ENCODE results near the gene MPO.

MPO gene

DNA sequence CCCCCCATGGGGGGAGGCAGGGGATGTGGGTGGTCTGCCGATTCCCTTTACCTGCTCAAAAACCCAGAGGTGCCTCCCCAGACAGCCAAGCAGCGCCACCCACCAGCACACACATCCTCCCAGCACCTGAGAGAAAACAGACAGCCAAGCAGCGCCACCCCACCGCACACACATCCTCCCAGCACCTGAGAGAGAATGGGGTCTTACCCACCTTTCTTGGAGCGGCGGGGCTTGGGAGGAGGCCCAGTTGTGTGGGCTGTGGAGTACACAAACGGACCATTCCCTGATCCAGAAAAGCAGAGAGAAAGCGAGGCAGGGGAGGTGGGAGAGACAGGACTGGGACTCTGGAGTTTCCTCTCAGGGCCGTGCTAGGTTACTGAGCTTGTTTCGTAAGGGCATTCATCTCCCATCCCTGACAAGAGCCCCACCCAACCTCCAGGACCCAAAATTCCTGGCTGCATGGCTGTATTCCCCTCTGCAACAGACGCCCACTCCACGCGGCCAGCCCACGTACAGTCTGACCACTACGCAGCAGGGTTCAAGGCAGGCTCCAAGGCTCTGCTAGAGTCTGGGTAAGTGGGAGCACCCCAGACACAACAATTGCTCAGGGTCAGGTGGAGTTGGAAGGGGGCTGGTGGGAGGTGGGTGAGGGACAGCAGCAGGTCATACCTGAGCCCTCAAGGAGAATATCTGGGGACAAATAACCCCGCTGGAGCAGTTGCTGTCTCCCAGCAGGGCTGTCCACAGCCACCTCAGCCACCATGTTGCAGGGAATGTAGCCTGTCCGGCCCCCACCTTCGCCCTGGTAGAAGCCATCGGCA lies 25.6 kb upstream of the MPO start:
- DNase-seq = no peak

DNA sequence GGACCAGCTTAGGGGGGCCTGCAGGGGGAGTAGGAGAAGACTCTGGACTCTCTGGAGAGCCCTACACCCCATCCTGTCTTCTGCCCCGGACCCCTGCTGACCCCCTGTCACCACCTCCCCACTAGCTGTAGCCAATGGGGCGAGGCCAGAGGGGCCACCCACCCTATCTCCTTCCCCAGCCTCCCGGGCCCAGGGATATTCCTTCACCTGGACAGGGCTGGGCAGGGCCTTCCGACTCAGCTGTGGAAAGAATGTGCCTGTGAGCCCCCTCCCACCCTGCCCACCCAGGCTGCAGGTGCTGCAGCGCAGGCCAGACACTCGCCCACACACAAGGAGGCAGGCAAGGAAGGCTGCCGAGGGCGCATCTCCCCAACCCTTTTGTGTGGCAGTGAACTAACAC lies 24.9 kb upstream of the MPO start:
- DNase-seq = no peak

DNA sequence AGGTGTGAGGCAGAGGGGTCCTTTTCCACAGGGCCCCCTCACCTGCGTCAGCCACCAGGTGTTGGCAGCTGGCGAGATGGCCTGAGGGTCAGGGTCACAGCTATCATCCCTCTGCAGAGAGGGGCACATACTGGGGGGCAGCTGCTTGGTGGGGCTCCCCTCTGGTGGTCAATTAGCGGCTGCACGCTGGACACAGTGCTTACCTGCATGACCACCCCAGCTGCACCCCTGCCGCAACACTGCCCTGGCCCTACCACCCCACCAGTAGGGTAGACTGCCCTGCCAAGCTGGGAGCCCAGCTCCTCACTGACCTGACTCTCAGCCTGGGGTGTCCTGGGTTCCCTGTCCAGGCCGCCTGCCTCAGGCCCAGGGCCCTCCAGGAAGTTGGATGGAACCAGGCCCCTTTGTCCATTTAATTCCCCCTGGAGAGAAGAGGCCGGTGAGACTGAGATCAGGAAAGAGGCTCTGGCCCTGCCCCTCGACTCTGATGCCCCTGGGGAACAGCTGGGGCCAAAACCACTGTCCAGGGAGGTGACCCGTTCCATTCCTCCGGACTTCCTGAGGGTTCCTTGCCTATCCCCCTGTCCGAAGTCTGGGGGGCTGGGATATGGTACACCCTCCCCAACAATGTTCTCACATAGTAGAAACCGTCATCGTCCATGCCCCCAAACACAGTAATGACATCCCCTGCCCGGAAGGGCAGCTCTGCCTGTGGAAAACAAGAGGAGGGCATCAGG lies 24.2 kb upstream of the MPO start:
- DNase-seq = no peak

DNA sequence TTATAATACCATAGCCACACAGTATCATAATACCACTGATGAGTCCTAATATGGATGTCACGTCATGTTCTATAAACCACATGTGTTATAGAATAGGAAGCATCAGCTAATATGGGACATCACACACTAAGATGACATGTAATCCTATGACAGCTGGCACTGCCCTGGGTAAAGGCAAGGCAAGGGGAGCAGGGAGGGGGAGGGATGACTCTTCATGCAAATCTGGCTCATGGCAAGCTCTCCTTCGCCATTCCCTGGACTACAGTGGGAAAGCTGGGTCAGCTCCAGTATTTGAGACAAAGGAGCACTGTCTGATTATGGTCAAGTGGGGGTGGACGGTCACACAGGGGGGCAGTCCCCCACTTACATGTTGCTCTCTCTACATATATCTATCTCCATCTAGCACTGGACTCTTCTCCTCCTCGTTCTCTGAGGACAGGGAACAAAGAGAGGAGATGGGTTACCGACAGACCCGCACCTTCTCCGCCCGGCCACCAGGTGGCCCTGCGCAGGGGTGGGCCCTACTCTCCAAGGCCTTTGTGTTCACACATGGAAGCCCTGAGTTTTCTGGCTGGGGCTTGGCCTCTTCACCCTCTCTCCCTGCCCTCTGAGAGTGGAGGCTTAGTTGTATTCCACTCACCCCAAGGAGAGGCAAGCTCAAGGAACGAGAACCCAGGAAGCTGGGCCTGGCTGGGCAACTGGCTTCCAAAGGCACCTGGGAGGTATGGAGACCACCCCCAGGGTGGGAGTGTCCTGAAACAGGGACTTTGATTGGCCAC lies 23.4 kb upstream of the MPO start:
- peak; percentile 19 for DNase-seq

DNA sequence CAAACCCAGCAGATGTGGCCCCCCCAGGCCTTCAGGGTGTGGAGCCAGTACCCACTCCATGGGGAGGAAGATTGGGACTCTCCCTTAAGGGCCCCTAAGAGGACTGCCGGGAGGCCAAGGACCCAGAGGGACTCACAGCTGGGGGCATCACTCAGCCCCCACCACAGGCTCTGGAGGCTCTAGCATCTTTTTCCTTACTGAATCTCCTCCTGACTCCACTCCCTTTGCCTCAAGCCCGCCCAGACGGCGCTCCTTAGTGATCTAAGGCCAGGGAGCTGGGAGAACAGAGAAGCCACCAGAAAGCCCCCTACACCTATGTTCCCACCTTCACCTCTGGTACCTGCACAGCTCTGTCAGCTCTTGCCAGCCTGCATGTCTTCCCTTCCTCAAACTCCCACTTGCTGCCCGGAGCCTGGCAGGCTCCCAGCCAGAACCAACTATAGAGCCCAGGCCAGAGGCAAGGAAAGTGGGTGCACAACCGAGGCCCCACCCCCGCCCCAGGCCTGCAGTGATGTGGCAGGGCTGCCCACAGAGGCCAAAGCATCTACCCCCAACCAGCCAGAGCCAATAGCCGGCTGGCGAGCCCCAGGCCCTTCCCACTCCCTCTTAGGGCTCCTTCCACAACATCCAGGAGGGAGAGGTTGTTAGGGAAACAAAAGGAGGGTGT lies 22.3 kb upstream of the MPO start:
- DNase-seq = no peak

DNA sequence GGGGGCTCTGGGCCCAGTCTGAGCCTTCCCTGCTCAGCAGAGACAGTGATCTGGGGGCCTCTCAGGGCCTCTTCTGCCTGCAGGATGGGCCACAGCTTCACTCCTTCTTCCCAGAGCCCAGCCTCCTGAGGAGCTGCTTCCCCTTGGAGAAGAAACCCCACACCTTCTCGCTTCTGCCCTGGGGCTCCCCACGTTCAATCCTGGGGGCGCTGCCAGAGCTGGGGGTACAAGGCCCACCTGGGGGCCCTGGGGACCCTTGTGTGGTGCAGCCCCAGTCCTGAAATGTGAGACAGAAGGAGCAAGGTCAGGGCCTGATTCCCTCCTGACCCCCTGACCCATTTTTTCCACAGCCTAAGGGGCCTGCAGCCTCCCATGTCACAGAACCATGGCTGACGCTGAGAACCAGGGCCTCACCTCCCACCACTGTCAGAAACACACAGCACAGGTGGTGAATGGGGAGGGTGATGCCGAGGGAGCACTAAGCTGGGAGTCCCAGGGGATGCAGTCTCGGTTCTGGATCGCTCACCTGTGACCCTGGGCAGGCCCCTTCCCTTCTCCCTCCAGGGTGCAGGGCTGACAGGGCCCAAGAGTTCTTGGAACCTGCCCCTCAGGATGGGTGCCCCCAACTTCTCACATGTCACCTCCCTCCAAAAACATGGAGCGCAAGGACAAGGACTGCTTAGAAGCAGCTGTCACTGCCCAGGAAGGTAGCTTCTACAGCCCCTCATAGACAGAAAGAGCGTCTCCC lies 21.6 kb upstream of the MPO start:
- DNase-seq = no peak

DNA sequence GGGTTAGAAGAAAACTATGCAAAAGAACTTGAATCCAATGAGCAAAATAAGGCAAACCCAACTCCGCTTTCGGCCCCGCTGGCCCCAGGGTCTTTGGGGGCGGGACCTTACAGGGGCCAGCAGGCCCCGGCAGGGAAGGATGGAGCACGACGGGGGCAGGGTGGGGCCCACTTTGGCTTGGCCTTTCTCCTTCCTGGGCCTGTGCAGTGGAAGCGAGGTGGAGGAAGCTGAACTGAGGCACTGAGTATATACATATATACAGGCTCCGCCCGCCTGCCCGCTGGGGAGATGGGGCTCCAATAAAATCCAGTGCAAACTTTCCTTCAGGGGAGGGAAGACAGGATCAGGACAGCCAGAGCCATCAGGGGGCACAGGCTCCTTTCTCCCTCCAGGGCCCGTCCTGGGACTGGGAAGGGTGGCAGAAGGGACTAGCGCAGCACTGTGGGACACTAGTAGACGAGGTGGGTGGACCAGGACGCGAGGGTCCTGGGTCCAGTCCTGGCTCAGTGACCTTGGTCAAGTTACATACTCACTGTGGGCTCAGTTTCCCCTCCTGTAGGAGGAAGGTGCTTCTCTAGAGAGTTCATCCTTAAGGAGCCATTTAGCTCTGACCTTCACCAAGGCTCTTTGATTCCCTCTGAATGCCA lies 20.9 kb upstream of the MPO start:
- DNase-seq = no peak

DNA sequence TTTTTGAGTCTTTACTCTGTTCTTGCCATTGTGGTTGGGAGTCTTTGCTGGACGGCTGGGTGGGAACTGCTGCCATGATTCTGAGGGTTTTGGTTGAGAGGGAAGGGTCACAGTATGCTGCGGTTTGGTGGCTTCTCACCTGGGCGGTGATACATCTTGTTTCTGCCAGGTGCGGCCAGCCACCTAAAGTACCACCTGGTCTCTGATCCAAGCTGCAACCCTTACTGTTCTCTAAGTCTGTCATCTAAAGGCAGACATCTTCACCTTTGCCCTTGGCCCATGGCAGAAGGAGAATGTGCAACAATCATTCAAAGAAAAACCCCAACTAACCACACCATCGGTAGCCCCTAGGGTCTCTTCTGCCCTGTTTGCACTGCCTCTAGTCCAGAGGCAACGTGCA lies 19.6 kb upstream of the MPO start:
- DNase-seq = no peak

DNA sequence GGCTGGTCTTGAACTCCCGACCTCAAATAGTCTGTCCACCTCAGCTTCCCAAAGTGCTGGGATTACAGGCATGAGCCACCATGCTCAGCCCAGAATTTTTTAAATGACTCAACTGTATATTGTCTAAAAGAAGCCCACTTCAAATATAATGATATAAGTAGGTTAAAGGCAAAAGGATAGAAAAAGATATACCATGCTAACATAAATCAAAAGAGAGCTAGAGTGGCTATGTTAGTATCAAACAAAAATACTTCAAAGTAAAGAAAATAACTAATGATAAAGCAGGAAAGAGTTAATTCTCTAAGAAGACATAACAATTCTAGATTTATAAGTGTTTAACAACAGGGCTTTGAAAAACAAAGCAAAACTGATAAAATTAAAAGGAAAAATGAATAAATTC lies 13.3 kb upstream of the MPO start:
- DNase-seq = no peak

DNA sequence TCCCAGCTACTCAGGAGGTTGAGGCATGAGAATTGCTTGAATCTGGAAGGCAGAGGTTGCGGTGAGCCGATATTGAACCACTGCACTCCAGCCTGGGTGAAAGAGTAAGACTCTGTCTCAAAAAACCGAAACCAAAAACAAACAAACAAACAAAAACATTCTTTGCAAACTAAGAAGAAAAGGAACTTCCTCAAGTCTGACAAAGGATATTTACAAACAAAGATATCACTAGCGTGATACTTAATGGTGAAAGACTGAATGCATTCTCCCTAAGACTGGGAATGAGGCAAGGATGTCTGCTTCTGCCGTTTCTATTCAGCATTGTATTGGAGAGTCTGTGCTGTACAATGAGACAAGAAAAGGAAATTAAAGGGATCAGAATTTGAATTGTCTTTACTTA lies 10.5 kb upstream of the MPO start:
- no peak for DNase-seq

DNA sequence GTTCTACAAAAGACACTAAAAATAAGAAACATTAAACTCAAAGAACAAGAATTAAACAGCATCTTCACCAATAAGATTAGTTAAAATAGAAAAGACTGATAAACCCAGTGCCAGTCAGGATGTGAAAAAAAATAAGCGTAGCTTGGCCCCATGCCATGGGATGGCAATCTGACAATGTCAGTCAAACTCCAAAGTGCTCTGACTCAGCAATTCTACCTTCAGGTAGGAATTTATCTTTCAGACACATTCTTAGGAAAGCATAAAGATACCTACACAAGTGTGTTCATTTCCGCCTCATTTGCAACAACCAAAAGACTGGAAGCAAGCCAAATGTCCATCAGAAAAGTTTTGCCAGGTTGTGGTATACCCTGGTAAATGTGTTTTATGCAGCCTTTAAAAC lies 9.1 kb upstream of the MPO start:
- no peak for DNase-seq

DNA sequence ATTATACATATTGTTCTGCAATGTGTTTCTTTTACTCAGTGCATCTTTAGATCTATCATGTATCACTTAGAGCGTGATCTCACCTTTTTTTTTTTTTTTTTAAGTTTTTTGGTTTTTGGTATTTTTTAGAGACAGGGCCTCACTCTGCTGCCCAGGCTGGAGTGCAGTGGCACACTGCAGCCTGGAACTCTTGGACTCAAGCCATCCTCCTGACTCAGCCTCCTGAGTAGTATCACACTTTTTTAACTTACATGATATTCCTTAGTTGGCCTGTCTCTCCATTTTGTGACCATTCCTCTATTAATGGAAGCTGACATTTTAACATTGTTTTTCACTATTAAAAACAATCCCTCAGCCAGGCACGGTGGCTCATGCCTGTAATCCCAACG lies 4.7 kb upstream of the MPO start:
- DNase-seq = no peak

DNA sequence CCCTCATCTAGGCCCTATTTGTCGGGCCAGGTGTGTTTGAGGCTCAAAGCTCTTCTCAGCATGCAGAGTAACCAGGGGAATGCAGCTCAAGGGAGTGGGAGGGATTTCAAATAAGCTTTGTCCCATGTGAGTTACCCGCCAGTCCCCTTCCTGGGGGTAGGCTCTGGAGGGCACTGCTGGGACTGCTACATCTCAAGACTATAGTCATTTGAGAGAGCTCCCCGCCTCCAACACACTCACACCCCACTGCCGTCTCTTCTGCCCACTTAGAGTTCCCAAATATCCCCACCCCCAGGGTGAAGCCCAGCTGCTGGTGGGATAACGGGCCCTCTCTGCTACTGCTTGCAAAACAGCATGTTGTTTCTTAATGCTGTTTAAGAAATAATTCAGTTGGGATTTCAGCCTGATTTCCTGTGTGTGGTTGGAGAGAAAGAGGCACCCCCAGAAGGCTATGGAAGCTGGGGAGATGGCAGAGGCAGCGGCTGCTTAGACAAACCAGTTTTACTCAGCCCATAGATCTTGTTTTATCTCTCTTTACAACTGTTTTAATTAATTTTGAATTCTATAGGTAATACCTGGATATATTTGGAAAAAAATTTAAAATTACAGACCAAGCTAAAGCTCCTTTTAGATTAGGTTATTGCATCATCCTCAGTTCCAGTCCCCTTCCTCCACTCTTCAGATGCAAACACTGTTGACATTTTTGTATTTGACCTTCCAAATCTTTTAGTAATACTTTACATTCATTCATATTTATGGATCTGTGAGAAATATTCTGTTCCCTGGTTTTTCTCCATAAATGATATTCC lies 4.1 kb upstream of the MPO start:
- no peak for DNase-seq

DNA sequence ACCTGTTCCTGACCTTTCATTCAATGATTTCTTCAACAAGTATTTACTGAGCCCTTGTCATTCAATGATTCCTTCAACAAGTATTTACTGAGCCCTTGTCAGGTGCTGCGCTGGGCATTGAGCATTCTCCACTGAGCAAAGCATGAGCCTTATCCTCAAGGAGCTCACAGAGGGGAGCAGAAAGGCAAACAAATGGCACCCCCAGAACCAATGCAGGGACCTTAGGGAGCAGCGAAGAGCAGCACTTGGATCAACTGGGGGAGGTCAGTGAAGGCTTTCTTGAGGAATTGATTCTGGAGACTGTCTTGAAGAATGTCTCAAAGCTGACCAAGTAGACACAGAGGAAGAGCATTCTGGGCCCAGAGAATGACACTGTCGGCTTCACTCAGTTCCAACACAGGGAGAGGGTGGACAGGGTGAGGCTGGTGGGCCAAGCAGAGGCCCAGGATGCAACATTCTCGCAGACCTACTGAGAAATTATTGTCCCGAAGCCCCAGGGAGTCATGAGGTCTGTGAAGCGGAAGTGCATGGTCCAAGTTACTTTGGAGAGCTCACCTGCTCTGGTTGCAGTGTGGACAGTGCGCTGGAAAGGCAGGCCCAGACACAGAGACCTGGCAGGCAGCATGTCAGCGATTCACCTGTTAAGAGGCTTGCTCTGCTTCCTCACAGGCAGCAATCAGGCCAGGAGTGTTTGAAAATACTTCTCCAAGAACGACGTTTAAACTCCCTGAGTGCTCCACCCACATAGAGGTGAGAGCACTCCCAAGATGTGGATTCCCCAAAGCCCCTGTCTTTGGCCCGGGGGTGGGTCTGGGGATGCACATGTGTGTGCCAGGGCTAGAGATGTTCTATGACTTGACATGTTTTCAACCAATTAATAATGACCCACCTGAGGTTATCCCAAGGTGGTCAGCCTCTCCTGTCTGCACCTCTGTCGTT lies 3.2 kb upstream of the MPO start:
- DNase-seq = no peak

DNA sequence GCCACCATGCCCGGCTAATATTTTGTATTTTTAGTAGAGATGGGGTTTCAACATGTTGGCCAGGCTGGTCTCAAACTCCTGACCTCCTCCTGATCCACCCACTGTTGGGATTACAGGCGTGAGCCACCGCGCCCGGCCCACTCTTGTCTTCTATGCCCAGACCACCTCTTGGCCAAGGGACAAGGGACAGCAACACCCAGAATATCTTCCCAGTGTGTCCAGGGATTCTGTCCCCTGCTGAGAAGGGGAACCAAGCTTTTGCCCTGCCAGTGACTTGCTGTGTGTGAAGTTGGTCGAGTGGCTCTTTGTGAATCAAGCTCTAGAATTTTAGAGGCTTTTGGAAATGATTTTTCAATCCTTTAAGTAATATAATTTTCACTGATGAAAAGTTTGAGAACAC lies 1.7 kb upstream of the MPO start:
- DNase-seq = no peak

DNA sequence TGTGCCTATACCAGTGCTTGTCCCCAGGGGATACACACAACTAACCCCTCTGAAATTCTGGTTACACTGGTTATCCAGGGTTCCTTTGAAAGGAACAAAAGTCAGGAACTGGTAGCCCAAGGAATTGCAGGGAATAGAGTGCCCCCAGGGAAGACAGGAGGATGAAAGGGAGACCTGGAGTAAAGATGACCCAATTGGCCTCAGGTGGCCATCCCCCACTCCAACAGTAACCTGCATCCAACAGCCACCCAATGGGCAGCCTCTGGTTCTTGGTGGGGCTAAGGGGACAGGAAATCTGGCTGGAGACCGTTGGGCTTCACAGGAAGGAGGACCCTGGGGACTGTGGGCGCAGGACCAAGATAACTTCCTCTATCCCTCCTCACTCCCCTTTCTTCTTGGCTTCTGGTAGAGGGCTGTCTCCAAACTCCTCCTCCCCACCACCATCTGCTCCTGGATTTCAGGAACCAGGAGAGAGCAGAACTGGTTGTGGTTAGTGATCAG lies 826 bp upstream of the MPO start:
- DNase-seq = no peak

DNA sequence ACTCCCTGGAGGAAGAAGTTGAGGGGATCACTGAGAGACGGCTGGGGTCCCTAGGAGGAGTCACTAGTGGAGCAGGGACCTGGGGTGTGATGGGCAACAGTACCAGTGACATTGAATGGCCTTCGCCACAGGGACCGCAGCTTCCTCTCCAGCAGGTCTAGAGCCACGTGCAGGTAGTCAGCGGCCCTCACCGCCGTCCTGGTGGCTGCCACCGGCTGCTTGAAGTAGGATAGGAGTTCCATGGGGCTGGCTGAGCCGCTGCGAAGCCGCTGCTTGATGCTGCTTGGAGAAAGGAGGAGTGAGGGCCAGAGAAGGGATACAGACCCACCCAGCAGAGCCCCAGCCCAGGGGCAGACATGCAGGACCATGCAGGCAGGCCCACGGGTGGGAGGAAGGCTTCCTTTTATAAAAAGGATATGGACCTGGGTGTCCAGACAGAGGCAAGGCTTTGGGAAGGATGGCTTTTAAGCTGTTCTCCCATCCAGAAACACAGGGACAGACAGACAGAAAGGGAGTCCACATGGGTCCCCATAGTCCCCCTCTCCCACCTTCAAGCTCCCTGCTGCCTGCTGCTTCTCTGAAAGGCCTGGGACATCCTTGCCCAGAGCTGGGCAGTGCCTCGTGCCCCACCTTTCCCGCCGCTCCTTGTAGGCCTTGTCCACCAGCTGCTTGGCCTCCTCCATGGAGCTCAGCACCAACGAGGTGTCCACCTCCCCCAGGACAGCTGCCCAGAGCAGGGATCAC lies 827 bp downstream of the MPO start:
- DNase-seq = no peak

DNA sequence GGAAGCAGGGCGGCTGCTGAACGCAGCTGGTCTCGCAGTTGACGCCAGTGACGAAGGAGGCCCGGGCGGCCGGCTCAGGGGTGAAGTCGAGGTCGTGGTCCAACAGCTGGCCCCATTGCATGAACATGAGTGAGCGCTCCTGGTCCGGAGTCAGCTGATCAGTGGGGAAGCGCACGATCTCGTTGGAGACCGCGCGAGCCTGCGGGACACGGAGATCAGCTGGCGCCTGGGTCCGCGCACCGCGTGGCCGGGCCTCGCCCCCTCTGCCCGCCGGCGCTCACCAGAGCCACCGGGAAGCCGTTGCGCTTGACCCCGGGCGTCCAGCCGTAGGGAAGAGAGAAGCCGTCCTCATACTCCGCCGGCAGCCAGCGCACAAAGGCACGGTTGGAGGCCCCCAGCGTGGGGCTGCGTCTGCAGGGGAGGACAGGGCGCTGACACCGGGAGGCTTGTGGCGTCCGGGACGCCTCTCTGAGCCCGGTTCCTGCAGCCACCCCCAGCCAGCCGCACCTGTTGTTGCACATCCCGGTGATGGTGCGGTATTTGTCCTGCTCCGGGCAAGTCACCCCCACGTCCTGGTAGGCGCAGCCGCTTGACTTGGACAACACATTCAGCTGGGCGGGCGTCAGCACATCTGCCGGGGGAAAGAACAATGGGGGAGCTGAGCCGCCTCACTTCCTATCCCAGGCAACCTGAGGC lies 1.6 kb downstream of the MPO start:
- no peak for DNase-seq

All from NCI-H2227 treated with DMSO at 0.1 percent for 48 hours (cell line).